Measurements from ENCODE around the gene BDNF. TPM values are rescaled to one million over a fixed set of nuclear protein-coding genes. Genes with fewer than 3 reads are reported as not detected.

Gene BDNF
- polyA plus RNA-seq, 1 donor from 2014 or later, result not detected

Other genes with a start within 250 kb of the BDNF start
- 8.7 and 11.2 TPM in 2 replicates for gene LGR4, start 227.7 kb downstream of the BDNF start, polyA plus RNA-seq
- gene LIN7C, start 193.7 kb downstream of the BDNF start, polyA plus RNA-seq, result 115 and 131 TPM in 2 replicates

All from neural cell (in vitro differentiated cells).